HepG2 (cell line): Measurements from ENCODE around the gene LARP1. TPM values are rescaled to one million over a fixed set of nuclear protein-coding genes. Genes with fewer than 3 reads are reported as not detected.

Experiments
- CHCHD3 ChIP-seq: sonication (generic); formaldehyde crosslinking; IDR thresholded peaks from 2 replicates; pipeline ENCODE4 v1.8.0; 2022; ENCODE audit warnings: mild to moderate bottlenecking, missing genetic modification reagents, moderate library complexity
- HIVEP1 ChIP-seq: sonication (generic); formaldehyde crosslinking; IDR thresholded peaks from 2 replicates; pipeline ENCODE4 v1.4.0; 2020; ENCODE audit warnings: mild to moderate bottlenecking, missing genetic modification reagents
- LBX2 ChIP-seq: sonication (generic); formaldehyde crosslinking; IDR thresholded peaks from 2 replicates; pipeline ENCODE4 v1.5.0; 2020; ENCODE audit warnings: missing genetic modification reagents, mild to moderate bottlenecking, borderline replicate concordance
- SMC3 ChIP-seq: IDR thresholded peaks from 2 replicates; pipeline ENCODE4 v1.6.1; 2011; ENCODE audit warnings: low read length, improper control_type of control experiment
- ZBTB10 ChIP-seq: sonication (generic); formaldehyde crosslinking; IDR thresholded peaks from 2 replicates; pipeline ENCODE4 v1.4.0; 2020; ENCODE audit warnings: missing genetic modification reagents, borderline replicate concordance
- ZBTB33 ChIP-seq: sonication (generic); formaldehyde crosslinking; IDR thresholded peaks from 2 replicates; pipeline ENCODE4 v1.4.0; 2020; ENCODE audit warnings: missing genetic modification reagents
- ZBTB40 ChIP-seq, 2 experiments: fragments of 450-650 bp in 1 of 2; sonication (generic) in 1 of 2; formaldehyde crosslinking in 1 of 2; IDR thresholded peaks; 2 replicates each; pipeline versions ENCODE4 v1.6.1 to v1.8.0; 2016 to 2022; ENCODE audit warnings: antibody characterized with exemption in 1 of 2, mild to moderate bottlenecking in 1 of 2, missing genetic modification reagents in 1 of 2
- ZHX1 ChIP-seq: sonication (generic); formaldehyde crosslinking; IDR thresholded peaks from 2 replicates; pipeline ENCODE4 v1.8.1; 2022; ENCODE audit warnings: low read depth, mild to moderate bottlenecking, missing genetic modification reagents
- ZNF790 ChIP-seq: sonication (generic); formaldehyde crosslinking; IDR thresholded peaks from 2 replicates; pipeline ENCODE4 v1.8.0; 2022; ENCODE audit warnings: missing genetic modification reagents, mild to moderate bottlenecking, borderline replicate concordance
- polyA plus RNA-seq, 8 experiments: library from polyadenylated mRNA; depleted of rRNA in 3 of 8; stranded (reverse) in 7 of 8; unstranded in 1 of 8; fragments of >200 nt; fragmentation: Illumina TruSeq in 4 of 8; extraction: Trizol in 4 of 8; gene quantifications; 2 replicates each; pipeline versions ENCODE4 v1.2.1 to v1.2.3, GENCODE V29; 2011 to 2016; ENCODE audit warnings: low read depth in 4 of 8, missing spikeins in 1 of 8, mixed read lengths in 1 of 8; ENCODE audit not compliant: insufficient read depth in 1 of 8
- total RNA-seq, 5 experiments: library from RNA; depleted of rRNA; stranded (reverse); fragments of >200 nt; fragmentation: Illumina TruSeq; extraction: Trizol; gene quantifications; 2 replicates each; pipeline ENCODE4 v1.2.3, GENCODE V29; 2016; ENCODE audit warnings: low read depth in 1 of 5

Gene LARP1
- total and polyA plus RNA-seq, 2 of the 13 experiments (the other 11 are each of a cell fraction or from before 2014, with no cell fraction given): 45.2 to 61.4 TPM

- TF ChIP-seq ZBTB33 (0 out of 2 replicates have a peak, but pooled peaks have one; percentile 15), ZNF790 (CRISPR knock-in tag) (0 out of 2 replicates have a peak, but pooled peaks have one; percentile 69), ZHX1 (CRISPR knock-in tag) (no peak), LBX2 (CRISPR knock-in tag) (no peak), CHCHD3 (CRISPR knock-in tag) (no peak), SMC3 (no peak), HIVEP1 (CRISPR knock-in tag) (0 out of 2 replicates have a peak, but pooled peaks have one; percentile 22), ZBTB10 (CRISPR knock-in tag) (no peak), ZBTB40 (IDR thresholded peaks at IDR 0.05) (no peak), ZBTB40 (CRISPR knock-in tag; IDR thresholded peaks at IDR 0.05) (peak; percentile 75)
Observed at GRCh38 chr5:154858297-154858971, 103.3 kb downstream of the LARP1 start, which contains the start of gene CNOT8 (continued).
